ENCODE measurements around the gene DENND1C.
"Not testable (repeated sequence)": the region's sequence is repeated elsewhere in the genome, so short reads cannot be mapped to it uniquely, and the experiment has no call there.

The DENND1C gene

DNA sequence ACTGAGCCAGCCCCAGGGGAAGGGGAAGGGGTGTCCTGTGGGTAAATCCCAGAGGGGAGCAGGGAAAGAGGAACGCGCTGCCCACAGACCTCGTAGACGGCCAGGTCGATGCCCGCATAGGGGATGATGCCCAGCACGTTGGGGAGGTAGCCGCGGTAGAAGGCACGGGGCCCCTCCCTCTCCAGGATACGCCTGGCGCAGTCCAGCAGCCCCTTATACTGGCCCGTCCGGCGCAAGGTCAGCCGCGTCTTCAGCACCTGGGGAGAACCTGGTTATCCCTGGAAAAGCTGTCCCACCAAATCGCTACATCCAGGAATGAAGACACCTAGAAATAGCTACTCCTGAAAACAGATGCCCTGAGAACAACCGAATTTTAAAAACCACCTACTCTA is 29.4 kb downstream of the DENND1C start:
- DNase-seq = no peak

DNA sequence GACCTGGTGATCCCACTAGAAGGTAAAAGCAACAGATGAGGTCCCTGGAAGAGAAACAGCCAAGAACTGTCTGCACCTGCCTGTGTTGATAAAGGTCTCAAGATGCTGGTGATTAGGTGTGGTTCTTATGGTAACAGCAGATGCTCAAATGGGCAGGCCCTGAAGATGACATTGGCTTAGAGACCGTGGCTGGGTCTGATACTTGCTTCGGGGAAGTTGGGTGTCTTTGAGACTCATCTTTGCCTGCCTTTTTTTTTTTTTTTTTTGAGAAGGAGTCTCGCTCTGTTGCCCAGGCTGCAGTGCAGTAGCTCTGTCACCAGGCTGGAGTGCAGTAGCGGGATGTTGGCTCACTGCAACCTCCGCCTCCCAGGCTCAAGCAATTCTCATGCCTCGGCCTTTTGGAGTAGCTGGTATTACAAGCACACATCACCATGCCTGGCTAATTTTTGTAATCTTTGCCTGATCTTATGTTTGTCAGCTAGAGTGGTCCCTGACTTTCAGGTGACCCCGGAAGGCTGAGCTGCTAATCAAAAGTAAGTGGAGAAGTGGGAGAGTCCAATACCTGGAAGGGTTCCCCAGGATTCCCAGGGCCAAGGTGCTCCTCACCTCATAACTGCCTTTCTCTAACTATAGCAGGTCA is 29.9 kb downstream of the DENND1C start:
- DNase-seq = no peak

DNA sequence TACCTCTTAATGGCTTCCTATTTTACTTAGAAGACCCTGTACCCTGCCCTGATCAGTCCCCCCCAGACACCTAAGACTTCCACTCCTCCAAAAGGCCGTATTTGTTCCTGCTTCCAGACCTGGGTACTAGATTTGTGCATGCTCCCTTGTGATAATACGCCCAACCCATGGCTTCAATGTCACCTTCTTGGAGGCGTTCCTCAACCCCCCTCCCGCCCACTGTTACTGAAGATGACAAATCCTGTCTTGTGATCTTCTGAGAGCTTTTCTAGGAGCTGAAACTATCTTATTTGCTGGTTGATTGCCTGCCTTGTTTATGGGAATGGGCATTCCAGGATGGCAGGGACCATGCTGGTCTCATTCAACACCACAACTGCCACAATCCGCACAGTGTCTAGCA is 31.4 kb downstream of the DENND1C start:
- DNase-seq = no peak

DNA sequence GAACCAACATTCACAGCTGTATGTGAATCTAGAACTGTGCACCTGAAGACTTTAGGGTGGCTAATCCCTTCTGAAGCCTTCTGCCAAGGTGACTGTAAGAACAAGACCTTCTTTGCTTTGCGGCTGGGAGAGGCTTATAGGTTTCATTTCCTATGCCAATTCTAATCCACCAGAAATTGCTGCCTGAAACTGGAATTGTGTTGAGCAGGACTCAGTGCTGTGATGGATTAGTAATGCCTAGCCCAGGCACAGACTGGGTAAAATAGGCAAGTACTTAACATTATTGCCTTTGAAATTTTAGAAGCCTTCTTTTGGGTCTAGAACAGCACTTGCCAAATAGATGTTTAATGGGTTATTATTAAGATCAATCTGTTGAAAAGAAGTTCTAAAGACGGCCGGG is 33.5 kb downstream of the DENND1C start:
- DNase-seq = no peak

DNA sequence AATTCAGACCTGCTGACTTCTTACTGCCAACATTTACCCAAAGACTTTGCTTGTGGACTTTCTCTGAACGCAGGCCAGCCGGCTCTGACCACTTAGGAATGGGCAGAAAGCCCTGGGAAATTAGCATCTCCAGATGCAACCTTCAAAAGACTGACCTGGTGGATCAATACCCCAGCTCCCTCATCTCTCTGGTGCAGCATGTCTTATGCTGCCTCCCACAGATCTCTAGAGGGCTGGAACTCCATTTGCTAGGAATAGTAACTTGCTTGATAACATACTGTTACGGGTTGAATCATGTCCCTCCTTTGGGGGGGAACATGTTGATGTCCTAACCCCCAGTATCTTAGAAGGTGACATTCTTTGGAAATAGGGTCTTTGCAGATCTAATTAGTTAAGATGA is 35.1 kb downstream of the DENND1C start:
- DNase-seq = no peak

DNA sequence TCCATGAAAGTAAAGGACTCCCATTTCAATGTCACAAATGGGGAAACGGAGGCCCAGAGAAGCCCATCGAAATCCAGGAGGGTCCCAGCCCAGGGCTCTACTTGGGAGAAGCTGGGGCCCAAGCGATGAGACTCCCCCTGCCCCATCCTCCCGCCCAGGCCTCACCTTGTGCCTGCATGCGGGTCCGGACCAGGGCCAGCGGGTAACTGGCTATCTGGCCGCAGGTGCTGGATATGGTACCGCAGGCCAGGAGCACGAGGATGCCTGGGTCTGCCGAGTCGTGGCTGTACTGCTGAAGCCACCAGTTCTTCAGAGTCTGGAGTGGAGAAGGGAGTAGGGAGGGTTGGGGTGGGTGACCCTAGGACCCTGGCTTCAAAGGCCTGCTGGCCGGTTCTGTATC is 37.6 kb downstream of the DENND1C start:
- no peak for DNase-seq

DNA sequence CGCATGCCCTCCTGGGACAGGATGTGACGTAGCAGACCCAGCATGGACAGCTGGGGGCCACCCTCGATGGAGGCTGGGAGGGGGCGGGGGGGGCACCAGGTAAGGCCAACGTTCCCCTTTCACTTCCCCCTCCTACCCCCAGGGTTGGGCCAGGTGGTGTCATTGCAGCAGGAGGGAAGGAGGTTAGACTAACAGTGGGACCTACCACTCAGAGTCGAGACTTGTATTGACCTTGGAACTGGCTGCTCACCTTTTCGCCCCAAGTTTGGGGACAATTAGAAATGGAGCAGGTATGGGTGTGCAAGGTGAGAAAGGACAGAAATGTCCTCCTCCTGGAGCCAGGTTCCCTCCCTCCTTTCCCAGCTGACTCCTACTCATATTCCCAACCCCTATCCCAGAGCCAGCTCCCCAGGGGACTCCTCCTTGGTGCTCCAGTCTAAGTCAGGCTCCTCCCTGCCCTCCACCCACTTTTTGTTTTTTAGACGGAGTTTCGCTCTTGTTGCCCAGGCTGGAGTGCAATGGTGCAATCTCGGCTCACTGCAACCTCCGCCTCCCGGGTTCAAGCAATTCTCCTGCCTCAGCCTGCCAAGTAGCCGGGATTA is 39.4 kb downstream of the DENND1C start:
- DNase-seq = no peak

DNA sequence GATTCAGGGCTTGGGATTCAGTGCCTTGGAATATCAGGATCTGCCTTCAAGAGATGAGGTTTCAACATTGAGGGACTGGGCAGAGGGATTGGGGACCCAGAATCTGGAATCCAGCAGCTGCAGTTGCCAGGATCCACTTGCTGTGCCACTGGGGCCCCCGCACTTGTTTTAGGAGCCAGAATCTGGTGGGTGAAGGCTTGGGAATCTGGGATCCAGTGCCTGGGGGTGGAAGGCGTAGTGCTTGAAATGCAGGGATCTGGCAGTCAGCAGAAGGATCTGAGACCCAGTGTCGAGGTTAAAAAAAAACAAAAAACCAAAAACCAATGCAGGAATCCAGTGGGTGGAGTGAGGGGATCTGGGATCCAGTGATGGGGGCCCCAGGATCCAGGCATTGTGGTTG is 40.7 kb downstream of the DENND1C start:
- no peak for DNase-seq

DNA sequence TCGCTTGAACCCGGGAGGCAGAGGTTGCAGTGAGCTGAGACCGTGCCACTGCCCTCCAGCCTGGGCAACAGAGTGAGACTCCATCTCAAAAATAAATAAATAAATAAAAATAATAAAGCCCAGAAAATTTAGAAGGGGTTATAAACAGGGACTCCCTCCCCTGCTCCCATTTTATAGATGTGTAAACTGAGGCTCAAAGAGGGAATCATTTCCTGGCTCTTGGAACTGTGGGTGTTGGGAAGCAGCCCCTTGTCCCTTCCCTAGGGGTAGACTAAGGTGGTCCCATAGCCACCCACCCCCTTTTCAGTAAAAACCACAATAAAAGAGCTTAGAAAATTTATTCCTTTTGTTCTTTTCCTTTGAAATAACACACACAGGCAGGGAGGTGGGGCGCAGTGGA is 41.8 kb downstream of the DENND1C start:
- no peak for DNase-seq

DNA sequence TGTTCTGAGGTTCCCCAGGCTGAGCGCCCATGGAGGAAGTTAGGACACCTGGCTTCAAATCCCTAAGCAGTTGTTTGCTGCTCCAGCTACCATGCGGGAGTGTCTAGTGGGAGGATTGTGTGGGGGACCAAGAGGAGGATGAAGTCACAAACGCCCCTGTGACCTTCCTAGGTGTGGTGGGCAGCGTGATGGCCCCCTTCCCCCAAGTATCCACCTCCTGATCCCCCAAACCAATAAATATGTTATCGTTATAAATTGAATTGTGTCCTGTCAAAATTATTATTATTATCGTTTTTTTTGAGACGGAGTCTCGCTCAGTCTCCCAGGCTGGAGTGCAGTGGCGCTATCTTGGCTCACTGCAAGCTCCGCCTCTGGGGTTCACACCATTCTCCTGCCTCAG is 47.9 kb downstream of the DENND1C start, which contains the start of gene SLC25A41:
SLC25A41 (minus strand) TSS at position 101 of the 400 bp plus-strand sequence; CDS start at position 31, 70 bp downstream.
- no peak for DNase-seq

DNA sequence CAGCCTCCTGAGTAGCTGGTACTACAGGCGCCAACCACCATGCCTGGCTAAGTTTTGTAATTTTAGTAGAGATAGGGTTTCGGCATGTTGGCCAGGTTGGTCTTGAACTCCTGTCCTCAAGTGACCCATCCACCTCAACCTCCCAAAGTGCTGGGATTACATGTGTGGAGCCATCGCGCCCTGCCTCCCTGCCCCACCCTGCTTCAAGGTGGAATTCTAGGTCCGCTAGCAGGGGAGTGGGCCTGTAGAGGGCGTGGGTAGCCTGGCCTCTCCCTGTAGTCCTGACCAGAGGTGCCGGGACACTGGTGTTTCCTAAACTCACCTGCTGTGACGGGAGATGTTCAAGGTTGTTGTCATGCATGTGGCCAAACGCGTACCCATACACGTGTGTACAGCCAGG is 48.4 kb downstream of the DENND1C start:
- DNase-seq = no peak

DNA sequence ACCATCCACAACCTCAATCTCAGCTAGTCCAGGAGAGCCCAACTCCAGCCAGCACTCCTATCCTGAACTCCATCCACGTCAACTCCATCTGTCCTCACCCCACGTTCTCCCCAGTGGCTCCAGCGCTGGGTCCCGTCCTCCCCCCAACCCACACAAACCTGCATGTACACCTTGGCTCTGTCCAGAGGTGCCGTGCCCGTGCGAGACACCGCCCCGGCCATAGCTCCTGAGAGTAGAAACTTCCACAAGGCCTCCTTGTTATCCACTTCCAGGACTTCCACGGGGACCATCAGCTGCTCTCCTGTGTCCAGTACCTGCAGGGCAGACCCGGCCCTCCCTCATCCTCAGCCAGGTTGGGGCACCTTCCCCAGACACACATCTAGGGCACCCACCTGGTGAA is 49.7 kb downstream of the DENND1C start:
- no peak for DNase-seq

DNA sequence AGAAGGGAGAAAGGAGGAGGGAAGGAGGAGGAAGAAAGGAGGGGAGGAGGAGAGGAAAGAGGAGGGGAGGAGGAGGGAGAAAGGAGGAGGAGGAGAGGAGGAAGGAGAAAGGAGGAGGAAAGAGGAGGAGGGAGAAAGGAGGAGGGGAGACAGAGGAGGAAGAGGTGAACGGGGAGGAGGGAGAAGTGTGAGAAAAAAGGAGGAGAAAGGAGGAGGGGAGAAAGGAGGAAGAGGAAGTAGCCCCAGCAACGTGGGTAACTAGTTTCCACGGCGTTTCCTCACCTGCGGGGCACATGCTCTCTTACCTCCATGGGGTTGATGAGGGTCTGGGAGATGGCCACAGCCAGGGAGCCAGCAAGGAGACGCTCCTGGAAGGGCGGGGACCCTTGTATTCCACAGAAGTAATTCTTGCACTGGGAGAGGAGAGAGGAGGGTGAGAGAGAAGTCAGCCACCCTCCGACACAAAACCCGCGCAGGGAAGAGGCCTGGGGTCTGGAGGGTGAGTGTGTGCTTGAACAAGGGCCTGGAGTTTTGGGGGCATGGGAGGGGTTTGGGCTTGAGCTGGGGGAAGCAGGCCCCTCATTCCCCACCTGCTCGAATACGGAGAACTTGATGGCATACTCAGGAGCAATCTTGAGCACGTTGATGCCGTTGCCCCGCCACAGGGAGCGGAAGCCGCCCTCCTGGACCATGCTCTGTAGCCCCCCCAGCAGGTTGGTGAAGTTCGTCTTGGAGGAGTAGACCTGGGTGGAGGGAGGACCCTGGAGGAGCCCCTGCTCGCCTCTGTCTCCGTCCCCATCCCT is 52.0 kb downstream of the DENND1C start:
- DNase-seq = no peak

DNA sequence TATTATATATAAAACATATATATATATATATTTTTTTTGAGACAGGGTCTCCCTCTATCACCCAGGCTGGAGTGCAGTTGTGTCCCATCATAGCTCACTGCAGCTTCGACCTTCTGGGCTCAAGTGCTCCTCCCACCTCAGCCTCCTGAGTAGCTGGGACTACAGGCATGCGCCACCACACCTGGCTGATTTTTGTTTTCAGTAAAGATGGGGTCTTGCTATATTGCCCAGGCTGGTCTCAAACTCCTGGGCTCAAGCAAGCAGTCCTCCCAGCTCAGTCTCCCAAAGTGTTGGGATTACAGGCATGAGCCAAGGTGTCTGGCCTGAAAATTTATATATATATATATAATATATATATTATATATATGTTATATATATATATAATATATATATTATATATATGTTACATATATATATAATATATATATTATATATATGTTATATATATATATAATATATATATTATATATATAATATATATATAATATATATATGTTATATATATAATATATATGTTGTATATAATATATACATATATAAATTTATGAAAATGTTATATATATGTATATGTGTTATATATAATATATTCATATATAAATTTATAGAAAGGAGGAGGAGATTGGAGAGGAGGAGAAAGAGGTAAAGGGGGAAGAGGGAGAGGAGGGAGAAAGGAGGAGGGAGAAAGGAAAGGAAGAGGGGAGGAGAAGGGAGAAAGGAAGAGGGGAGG is 52.7 kb downstream of the DENND1C start:
- not testable (repeated sequence) for DNase-seq

DNA sequence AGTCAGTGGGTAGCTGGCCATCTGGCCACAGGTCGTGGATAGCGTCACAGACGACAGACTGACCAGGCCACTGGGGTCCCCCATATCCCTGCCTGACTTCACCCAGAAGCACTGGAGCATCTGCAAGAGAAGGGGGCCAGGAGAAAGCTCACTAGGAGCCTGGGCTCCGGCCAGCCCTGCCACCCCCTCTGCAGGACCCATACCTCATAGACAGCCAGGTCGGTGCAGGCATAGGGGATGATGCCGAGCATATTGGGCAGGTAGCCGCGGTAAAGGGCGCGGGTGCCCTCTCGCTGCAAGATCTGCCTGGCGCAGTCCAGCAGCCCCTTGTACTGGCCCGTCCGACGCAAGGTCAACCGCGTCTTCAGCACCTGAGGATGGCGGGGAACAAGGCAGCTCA is 54.5 kb downstream of the DENND1C start:
- no peak for DNase-seq

DNA sequence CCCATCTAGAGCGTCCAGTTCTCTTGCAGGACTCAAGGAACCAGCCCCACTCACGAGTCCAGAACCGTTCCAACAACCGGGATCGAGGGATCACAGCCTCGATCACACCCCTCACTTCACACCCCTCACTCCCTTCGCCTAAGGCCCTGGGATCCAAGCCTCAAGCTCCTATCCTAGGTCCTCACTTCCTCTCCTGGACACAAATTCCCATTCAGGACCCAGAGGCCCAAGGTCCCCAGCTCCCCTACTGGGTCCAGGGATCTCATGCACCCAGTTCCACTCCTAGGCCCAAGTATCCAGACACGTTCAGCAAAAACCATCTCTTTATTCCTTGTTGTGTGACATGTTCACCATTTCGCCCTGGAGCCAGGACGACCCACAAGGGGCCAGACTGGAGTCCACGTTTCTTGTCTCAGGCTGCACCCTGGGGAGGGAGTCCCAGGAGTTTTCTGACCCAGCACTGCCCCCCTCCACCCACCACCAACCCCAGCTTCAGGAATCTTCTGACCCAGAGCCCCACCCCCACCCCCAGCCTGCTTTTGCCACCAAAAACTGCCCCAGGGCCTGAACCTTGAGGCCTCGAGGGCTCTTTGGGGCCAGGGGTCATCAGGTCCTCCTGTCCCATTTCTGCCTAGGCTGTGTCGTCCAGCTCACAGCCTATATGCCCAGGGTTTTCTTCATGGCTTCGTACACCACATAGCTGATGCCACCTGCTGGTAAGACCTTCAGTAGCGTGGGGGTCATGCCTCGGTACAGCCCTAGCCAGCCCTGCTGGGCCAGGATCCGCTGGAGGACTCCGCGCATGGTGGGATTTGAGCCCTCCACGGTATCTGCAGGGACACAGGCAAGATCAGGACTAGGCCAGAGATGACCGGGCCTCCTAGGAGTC is 55.6 kb downstream of the DENND1C start:
- no peak for DNase-seq

DNA sequence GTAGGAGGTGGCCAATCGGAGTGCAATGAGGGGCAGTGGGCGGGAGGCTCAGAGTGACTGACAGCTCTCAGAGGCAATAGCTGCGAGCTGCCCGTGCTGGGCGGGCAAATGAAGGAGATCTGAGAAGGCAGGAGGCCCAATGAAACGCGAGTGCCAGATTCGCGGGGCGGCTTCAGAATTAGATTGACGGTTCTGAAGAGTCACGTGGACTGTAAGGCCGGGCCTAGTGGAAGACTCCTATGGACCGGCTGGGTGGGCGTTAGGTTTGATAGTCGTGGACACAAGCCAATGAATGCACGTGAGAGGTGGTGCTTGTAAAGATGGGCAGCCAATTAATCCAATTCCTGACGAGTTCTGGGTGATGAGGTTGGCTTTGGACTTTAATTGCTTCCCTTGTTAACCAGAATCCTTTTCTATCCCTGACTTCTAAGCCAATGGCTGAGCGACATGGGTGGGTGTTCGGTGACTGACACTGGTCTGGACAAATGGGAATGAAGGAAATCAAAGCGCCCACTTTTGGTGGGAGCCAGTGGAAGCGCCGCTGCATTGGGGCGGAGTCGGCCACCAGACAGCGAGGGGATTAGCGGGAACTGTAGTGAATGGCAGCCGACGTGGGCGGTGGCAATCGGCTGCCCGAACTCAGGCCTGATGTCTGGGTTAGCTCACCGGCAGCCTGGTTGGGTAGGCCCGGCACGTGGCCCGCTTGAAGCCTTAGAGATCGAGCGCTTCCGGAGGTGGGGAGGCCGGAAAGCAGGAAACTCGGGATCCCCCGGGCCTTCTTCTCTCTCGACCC is 56.5 kb downstream of the DENND1C start:
- DNase-seq = peak; percentile 100

DNA sequence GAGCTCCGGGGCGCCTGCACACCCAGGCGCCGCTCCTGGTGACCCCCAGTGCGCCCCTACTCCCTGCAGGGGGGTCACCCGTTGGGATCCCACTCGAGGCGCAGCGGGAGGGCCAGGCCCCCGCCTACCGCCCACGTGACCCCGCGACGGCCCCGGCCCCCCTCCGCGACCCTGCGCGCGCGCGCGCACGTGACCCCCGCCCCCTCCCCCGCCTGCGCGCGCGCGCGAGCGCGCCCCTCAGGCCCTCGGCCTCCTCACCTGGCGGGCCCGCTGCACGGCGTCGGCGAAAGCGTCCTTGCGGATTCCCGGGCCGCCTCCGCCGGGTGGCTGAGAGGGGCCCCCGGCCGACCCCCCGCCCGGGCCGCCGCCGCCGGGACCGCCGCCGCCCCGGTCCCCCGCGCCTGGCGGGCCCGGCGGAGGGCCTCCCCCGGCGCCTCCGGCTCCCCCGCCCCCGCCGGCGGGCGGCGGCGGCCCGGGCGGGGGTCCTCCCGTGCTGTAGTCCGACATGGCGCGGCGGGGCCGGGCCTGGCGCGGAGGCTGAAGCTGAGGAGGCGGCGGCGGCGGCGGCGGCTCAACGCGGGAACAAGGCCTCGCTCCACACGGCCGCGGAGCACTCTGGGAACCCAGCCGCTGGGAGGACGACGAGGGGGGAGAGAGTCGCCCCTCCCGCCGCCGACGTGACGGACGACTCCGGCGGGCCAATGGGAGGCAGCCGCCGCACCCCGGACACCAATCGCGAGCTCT is 57.2 kb downstream of the DENND1C start, which contains the start of gene KHSRP:
KHSRP (minus strand) TSS at position 617 of the 744 bp plus-strand sequence; CDS start at position 507, 110 bp downstream.
- DNase-seq = no peak

DNA sequence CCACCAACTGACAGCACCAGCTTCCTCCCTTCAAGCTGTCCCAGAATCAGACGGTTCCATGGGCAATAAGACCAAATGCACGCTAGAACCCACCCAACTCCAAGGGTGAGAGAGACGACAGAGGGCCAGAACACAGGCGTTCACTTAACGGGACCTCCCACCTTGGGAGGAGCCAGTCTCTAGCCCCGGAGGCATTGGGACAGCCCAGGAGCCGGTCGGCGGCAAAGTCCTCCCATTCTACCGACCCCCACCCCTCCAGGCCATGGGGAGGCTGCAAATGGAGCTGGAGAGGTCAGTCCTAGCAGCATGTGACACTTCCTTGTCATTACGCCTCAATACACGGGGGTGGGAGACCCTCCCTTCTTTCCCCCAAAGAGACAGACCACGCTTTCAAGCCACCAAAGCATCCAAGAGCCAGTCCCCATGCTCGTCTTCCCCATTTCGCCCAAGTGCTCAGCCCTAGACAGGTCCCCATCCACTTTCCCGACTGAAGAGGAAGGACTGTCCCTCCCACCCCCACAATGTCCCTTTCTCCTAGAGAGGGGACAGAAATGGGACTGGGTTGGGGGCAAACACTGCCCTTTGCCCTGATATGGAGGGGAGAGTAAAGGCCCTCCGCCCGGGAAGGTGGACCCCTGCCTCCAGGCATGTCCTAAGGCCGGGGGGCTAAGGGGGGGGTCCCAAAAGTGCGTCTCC is 57.9 kb downstream of the DENND1C start:
- DNase-seq = no peak

All from SHP77 treated with DMSO at 0.1 percent for 48 hours (cell line).